ENCODE data around the gene IGF2BP1. TPM values are rescaled to one million over a fixed set of nuclear protein-coding genes. Genes with fewer than 3 reads are reported as not detected.
"Not testable (repeated sequence)": the region's sequence is repeated elsewhere in the genome, so short reads cannot be mapped to it uniquely, and the experiment has no call there.

IGF2BP1 gene
- total RNA-seq, 1 experiment from 2014 or later = 1.2 TPM

DNA sequence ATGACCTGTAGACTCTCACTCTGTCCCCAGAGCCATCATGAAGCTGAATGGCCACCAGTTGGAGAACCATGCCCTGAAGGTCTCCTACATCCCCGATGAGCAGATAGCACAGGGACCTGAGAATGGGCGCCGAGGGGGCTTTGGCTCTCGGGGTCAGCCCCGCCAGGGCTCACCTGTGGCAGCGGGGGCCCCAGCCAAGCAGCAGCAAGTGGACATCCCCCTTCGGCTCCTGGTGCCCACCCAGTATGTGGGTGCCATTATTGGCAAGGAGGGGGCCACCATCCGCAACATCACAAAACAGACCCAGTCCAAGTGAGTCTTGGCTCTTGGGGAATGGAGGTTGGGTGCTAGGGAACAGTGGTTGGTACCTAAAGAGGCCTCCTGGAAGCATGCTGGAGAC, 41.0 kb downstream of the IGF2BP1 start:
- in situ Hi-C loops (cut with HindIII; ENCODE audit: low pct_unique_long_range_greater_than_20kb, low sequenced_read_pairs) = no loop called here
- no peak for DNase-seq (ENCODE audit: low read depth)

- no peak for DNase-seq (ENCODE audit: low read depth)
- in situ Hi-C loops (cut with HindIII; ENCODE audit: low pct_unique_long_range_greater_than_20kb, low sequenced_read_pairs) = no loop called here
Observed at GRCh38 chr17:49038544-49038943, 41.4 kb downstream of the IGF2BP1 start.

- DNase-seq (ENCODE audit: low read depth); in situ Hi-C loops (cut with HindIII; ENCODE audit: low pct_unique_long_range_greater_than_20kb, low sequenced_read_pairs): not testable (repeated sequence)
Observed at GRCh38 chr17:49039518-49039917, 42.3 kb downstream of the IGF2BP1 start.

DNA sequence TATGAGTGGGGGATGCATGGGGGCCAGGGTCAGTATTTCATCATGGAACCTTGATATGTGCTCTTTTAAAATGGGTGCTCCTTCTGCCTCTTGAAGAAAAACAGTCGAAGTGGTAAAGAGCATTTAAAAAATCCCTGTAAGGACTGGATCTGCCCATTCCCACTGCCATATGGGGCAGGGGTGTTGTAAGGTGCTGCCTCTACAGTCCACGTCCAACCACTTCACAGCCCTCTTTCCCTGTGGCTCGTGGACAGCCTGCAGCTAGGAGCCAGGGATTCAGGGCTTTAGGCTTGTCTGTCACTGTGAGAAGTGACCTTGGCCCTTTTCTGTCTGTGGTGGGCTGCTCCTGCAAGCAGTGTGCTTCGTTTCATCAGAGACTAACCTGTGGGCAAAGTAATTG, 44.3 kb downstream of the IGF2BP1 start:
- no peak for DNase-seq (ENCODE audit: low read depth)
- in situ Hi-C loops (cut with HindIII; ENCODE audit: low pct_unique_long_range_greater_than_20kb, low sequenced_read_pairs) = loop anchor here (10.0 kb wide), 1 partner anchor 237 kb away; no protein-coding TSS in a partner anchor

- in situ Hi-C loops (cut with HindIII; ENCODE audit: low pct_unique_long_range_greater_than_20kb, low sequenced_read_pairs) = loop anchor here (10.0 kb wide), 1 partner anchor 241 kb away; no protein-coding TSS in a partner anchor
- DNase-seq (ENCODE audit: low read depth) = no peak
Observed at GRCh38 chr17:49045376-49045775, 48.2 kb downstream of the IGF2BP1 start.

DNA sequence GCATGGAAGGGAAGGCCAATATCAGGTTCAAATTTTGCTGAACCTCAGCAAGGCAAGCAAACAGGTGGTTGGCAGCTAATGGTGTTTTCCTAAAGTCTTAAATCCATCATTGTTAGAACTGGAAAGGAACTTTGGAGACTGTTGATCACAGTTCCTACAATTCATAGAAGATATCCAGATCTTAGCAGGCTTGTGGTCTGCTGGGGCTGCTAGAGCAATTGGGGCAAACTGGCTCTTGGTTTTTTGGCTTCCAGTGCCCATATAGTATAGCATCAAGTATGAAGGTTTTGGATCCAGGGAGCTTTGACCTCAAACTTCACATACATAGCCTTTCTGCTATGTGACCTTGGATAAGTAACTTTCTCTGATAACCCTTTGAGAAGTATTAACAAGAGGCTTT, 49.7 kb downstream of the IGF2BP1 start:
- no peak for DNase-seq (ENCODE audit: low read depth)

DNA sequence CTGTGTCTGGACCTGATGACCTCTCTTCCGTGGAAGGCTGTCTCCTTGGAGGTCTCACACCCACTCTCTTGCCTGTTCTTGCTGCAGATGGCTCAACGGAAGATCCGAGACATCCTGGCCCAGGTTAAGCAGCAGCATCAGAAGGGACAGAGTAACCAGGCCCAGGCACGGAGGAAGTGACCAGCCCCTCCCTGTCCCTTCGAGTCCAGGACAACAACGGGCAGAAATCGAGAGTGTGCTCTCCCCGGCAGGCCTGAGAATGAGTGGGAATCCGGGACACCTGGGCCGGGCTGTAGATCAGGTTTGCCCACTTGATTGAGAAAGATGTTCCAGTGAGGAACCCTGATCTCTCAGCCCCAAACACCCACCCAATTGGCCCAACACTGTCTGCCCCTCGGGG, 52.1 kb downstream of the IGF2BP1 start:
- in situ Hi-C loops (cut with HindIII; ENCODE audit: low pct_unique_long_range_greater_than_20kb, low sequenced_read_pairs) = loop anchor here (10.0 kb wide), 1 partner anchor 244 kb away; no protein-coding TSS in a partner anchor
- no peak for DNase-seq (ENCODE audit: low read depth)

More for the DNA sequence above, 49.7 kb downstream of the IGF2BP1 start:
- in situ Hi-C loops (cut with HindIII; ENCODE audit: low pct_unique_long_range_greater_than_20kb, low sequenced_read_pairs) = loop anchor here (10.0 kb wide), 1 partner anchor 242 kb away; no protein-coding TSS in a partner anchor

GRCh38 chr17:49050611-49051010, 53.4 kb downstream of the IGF2BP1 start:
- in situ Hi-C loops (cut with HindIII; ENCODE audit: low pct_unique_long_range_greater_than_20kb, low sequenced_read_pairs) = no loop called here
- DNase-seq (ENCODE audit: low read depth) = no peak

- in situ Hi-C loops (cut with HindIII; ENCODE audit: low pct_unique_long_range_greater_than_20kb, low sequenced_read_pairs) = no loop called here
Observed at GRCh38 chr17:49051269-49051668, 54.1 kb downstream of the IGF2BP1 start.

DNA sequence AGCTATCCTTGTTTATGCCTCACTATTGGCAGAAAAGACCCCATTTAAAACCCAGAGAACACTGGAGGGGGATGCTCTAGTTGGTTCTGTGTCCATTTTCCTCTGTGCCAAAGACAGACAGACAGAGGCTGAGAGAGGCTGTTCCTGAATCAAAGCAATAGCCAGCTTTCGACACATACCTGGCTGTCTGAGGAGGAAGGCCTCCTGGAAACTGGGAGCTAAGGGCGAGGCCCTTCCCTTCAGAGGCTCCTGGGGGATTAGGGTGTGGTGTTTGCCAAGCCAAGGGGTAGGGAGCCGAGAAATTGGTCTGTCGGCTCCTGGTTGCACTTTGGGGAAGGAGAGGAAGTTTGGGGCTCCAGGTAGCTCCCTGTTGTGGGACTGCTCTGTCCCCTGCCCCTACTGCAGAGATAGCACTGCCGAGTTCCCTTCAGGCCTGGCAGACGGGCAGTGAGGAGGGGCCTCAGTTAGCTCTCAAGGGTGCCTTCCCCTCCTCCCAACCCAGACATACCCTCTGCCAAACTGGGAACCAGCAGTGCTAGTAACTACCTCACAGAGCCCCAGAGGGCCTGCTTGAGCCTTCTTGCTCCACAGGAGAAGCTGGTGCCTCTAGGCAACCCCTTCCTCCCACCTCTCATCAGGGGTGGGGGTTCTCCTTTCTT, 56.1 kb downstream of the IGF2BP1 start:
- in situ Hi-C loops (cut with HindIII; ENCODE audit: low pct_unique_long_range_greater_than_20kb, low sequenced_read_pairs) = no loop called here
- no peak for DNase-seq (ENCODE audit: low read depth)

More at GRCh38 chr17:49051269-49051668, 54.1 kb downstream of the IGF2BP1 start:
- no peak for DNase-seq (ENCODE audit: low read depth)

- DNase-seq (ENCODE audit: low read depth) = no peak
- in situ Hi-C loops (cut with HindIII; ENCODE audit: low pct_unique_long_range_greater_than_20kb, low sequenced_read_pairs) = no loop called here
Observed at GRCh38 chr17:49054342-49055092, 57.3 kb downstream of the IGF2BP1 start.

- in situ Hi-C loops (cut with HindIII; ENCODE audit: low pct_unique_long_range_greater_than_20kb, low sequenced_read_pairs) = no loop called here
- DNase-seq (ENCODE audit: low read depth) = no peak
Observed at GRCh38 chr17:49055181-49055927, 58.2 kb downstream of the IGF2BP1 start.

DNA sequence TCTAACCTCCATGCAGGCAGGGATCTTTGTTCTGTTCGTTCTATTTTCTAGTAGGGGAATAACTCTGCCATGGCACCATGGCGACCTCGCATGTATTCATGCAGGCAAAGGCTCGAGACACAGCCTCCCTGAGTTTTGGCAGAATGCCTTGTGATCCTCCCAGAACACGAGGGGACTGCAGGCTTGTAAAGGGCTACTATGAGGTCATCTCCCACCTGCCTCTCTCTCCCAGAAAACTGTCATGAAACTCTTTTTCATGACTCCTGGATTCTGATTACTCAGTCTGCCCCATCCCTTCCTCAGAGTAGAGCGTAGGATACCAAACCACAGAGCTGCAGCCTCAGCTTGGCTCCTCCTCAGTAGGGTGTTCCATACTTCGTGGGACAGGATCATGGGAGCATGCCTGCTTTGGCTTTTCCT, 64.3 kb downstream of the IGF2BP1 start:
- no peak for DNase-seq (ENCODE audit: low read depth)
- in situ Hi-C loops (cut with HindIII; ENCODE audit: low pct_unique_long_range_greater_than_20kb, low sequenced_read_pairs) = no loop called here

- in situ Hi-C loops (cut with HindIII; ENCODE audit: low pct_unique_long_range_greater_than_20kb, low sequenced_read_pairs) = no loop called here
- no peak for DNase-seq (ENCODE audit: low read depth)
Observed at GRCh38 chr17:49063652-49064051, 66.5 kb downstream of the IGF2BP1 start.

GRCh38 chr17:49067163-49067562, 70.0 kb downstream of the IGF2BP1 start:
- no peak for DNase-seq (ENCODE audit: low read depth)
- in situ Hi-C loops (cut with HindIII; ENCODE audit: low pct_unique_long_range_greater_than_20kb, low sequenced_read_pairs) = no loop called here

DNA sequence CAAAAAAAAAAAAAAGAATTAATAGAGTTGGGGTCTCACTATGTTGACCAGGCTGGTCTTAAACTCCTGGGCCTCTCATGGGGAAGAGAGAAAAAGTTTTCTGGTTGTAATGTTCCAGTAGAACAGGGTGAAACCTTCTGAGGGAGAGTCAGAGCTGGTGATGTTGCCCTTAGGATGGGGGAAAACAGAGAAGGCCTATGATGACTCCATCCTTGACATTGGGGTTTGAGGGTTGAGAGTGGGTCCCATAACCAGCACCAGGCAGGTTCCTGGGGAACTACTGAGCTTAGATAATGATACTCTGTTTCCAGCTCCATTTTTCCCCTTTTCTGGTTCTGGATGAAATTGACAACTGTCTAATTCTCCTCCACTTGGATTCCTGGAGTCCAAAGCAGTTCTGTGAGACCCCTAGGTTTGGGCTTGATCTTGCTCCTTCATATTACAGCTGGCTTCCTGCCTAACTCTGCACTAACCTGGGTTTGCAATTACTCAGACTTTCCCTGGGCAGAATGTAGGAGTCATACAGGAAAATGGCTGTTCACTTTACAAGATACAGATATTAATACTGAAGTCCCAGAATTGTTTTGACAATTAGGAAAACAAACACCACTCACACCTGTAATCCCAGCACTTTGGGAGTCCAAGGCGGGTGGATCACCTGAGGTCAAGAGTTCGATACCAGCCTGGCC, 72.5 kb downstream of the IGF2BP1 start:
- in situ Hi-C loops (cut with HindIII; ENCODE audit: low pct_unique_long_range_greater_than_20kb, low sequenced_read_pairs) = no loop called here
- DNase-seq (ENCODE audit: low read depth) = no peak

DNA sequence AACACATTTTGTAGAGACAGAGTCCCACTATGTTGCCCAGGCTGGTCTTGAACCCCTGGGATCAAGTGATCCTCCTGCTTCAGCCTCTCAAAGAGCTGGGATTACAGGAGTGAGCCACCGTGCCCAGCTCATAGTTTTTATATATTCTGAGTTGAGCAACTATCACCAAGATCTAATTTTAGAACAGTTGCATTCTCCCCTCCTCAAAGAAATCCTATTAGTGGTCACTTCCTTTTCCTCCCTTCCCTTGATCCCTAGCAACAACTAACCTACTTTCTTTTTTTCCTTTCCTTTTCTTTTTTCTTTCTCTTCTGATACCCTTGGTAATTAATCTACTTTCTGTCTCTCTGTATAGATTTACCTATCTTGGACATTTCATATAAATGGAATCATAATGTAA, 73.9 kb downstream of the IGF2BP1 start:
- in situ Hi-C loops (cut with HindIII; ENCODE audit: low pct_unique_long_range_greater_than_20kb, low sequenced_read_pairs) = no loop called here
- DNase-seq (ENCODE audit: low read depth) = no peak

GRCh38 chr17:49074851-49075540, 77.8 kb downstream of the IGF2BP1 start:
- in situ Hi-C loops (cut with HindIII; ENCODE audit: low pct_unique_long_range_greater_than_20kb, low sequenced_read_pairs) = no loop called here
- no peak for DNase-seq (ENCODE audit: low read depth)

Measured in Caki2 (cell line).